GM18498 (cell line): ENCODE data around the gene SLC6A13.
A peak's percentile ranks its signal among the peaks of the same experiment; 100 is the strongest.

Experiments used
- ATAC-seq: cut with Tn5 transposase; IDR thresholded peaks from one replicate; pipeline ENCODE4 v1.9.1; 2021; ENCODE audit warnings: mild to moderate bottlenecking, moderate library complexity; ENCODE audit not compliant: unreplicated experiment

SLC6A13 gene

GRCh38 chr12:234891-235415 is 27.7 kb downstream of the SLC6A13 start:
- no peak for ATAC-seq

DNA sequence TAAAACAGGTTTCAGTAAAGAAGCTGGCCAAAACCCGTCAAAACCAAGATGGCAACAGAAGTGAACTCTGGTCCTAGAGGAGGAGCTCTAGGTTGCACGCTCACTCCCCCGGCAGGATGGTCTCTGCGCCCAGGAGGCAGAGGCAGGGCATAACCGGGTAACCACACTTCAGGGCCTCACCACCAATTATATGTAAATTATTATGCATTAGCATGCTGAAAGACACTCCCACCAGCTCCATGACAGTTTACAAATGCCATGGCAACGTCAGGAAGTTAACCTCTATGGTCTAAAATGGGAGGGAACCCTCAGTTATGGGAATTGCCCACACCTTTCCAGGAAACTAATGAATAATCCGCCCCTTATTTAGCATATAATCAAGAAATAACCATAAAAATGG is 28.6 kb downstream of the SLC6A13 start:
- ATAC-seq, result no peak

DNA sequence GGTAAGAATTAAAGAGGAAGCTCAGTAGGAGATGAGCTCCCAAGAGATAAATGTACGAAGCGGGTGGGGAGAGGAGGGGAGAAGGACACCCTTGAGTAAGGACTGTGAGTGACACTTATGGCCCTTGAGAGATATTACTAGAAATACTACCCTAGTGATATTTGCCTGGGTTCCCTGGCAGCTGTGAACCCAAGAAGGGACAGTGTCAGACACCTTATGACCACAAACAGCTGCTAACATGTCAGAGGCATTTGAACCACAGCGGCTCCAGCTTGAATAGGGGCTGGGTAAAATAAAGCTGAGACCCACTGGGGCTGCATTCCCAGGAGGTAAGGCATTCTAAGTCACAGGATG is 29.0 kb downstream of the SLC6A13 start:
- no peak for ATAC-seq

DNA sequence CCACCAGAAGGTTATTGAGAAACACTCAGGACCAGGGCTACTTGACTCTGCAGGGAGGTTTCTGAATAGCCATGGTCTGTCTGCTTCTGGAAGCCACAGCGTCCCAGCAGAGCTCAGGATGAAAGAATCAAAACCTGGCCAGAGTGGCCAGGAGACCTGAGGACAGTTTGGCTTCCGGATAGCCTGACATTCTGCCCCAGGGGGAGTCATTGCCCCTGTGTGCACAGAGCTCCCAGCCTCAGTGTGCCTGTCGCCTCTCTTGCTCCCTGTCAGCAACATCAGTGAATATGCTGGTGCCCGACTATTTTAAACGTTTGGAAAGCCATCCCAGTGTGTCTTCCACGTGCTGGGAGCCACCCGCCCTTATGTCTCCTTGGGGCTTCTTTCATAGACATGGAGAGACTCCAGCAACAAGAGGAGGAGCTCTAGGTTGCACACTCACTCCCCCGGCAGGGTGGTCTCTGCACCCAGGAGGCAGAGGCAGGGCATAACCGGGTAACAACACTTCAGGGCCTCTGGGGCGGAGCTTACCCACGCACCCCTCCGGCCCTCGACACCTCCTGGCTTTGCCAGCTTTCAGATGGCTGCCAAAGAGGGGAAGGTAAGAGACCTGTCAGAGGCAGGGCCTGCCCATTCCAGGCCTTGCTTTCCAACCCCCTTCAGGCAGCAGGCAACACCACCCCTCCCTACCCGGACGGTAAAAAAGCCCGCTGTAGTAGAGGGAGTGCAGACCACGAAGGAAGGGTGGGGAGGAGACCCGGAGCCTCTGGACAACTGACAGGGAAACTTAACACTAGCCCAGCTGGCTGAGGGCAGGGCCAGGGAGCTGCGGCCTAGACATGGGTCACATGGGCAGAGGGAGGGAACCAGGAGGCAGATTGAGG is 29.7 kb downstream of the SLC6A13 start:
- no peak for ATAC-seq

DNA sequence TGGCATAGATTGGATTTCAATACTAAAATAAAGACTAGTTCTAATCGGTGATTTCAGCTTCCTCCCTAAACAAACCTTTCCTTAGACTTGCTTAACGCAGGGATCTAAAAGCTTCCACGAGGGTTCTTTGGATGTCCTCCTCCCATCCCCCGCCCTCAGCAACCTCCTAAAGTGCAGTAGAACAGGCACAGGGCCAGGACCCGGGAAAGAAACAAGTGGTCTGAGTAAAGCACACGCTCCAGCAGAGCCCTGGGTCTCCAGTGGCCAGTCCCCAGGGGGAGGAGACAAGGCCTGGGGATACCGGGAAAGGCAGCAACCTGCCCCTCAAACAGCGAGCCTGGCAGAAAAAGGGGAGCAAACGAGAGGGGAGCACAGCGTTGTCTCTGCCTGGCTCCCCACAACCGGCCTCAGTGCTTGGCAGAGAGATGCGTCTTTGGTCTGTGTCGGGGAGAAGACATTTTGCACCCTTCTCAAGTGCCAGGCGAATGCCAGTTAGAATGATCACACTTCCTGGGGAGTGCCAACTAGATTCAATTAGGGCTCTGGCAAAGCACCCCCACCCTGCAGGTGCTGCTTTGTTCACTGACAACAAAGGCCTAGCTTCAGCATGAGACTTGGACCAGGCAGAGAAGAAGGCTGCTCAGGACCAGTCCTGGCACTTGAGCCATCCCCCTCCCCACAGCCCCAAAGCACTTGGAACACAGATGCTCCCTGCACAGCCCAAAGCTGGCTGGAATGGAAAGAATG is 31.5 kb downstream of the SLC6A13 start:
- no peak for ATAC-seq

DNA sequence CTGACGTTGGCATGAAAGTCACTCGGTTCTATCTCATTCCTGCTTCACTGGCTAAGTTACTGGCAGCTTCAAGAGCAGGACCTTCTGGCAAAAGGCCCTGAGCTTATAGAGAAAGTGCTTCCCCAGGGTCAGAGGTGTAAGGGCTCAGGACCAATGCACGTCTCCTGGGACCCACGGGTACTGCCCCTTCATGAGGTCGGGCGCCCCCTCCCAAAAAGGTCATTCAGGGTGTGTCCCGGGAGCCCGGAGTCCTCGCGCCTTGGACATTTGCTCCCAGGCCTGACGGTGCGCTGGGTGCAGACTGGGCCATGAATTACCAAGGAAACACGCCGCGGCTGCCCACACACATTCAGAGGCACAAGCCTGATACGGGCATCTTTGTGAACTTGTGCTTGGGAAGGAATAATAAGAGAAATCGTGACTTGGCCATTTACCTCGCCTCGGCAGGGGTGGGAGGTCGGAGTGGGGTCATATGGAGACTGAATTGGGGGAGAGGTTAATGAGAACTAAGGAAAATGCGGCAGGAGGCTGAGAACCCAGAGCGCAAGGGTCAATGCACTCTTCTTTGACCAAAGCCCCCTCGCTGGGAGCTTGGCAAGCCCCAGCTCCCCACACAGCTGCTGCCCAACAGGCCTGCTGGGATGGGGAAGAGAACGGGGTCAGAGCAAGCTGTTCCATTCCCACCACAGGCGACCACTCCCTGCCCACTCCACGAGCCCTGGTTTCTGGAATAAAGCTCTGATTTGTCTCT is 33.0 kb downstream of the SLC6A13 start:
- no peak for ATAC-seq

GRCh38 chr12:228846-229200 is 33.8 kb downstream of the SLC6A13 start:
- no peak for ATAC-seq

DNA sequence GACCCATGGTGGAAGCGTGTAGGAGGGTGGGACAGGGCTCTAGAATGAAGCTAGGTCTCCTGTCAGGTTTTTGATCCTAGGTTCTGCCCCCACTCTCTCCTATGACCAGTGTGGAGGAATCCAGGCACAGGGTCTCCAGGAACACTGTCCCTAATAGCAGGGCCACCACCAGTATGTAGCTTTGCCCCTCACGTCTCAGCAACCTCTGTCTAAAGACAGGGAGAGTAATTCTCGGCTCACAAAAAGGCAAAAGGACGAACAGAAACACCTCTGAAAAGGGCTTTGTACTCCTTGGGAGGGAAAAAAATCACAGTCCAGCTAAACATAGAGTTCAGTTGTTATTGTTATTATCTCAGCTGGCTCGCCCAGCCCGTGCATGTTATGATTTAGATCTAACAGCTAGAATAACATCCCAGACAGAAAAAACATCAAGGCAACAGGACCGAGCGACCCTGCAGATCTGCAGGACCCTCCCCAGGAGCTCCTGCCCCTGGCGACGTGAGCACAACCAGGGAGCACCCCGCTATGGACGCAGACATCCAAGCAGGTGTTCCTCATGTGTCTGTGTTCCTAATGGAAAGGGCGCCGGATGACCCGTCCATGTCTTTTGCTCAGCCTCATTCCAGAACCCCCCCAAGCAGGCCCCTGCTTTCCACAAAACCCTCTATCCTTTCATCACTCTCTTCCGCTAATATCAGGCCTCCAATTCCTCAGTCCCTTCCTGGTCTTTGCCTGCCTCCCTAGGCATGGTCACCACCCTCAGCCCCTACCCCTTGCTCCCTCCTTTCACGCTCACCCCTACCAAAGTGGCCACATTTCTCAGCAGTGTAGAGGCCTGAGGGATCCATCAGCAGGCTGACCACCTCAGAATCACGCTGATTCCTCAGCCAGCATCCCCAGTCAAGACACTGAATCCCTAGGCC is 34.5 kb downstream of the SLC6A13 start:
- ATAC-seq, result no peak

GRCh38 chr12:227286-227915 is 35.2 kb downstream of the SLC6A13 start:
- ATAC-seq, result no peak

GRCh38 chr12:226401-226800 is 36.2 kb downstream of the SLC6A13 start:
- ATAC-seq, result no peak

DNA sequence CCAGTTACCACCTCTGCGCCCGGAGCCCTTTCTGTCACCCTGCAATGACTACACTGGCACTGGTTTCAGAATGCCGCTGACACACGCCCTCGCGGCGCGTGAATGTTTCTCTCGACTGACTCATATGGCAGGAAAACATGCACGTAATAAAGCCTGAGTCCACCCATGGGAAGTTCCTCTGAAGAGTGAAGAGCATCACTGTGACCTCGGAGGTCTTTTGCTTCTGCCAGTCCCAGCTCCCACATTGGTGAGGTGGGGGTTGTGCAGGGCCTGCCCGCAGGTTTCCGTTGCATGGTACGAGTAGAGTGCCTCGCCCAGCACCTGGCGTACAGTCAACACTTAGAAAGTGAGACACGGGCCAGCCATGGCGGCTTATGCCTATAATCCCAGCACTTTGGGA is 37.6 kb downstream of the SLC6A13 start:
- ATAC-seq, result no peak

DNA sequence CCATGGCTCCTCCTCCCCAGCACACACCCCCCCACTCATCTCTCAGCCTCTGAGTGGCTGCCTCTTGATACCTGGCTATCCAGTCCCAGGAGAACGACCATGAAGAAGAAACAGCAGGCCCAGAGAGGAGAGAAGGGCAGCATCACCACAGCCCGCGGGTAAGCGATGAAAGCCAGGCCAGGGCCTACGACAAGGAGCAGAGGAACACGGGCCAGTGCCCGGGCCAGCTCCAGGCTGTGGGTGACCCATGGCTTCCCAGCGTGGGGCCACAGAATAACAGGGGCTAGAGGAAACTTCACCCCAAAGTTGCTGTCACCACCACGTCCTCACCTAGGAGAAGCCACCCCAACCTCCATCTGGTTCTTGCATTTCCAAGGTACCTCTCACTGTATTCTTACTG is 38.3 kb downstream of the SLC6A13 start:
- ATAC-seq, result no peak

DNA sequence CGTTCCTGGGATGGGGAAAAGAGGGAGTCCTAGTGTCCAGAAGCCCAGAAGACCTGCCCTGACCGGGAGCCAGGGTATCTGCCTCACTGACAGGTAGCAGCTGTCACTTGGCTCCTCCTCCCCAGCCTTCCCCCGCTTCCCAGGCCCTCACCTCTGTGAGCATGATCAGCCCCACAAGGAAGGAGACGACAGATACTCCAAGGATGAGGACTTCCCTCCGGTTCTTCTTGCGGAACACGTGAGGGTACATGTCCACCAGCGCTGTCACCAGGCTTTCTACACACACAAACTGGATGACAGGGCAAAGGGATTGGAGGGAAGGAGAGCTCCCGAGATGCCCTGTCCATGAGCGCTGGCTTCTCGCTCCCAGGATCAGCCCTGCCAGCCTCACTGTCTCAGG is 38.8 kb downstream of the SLC6A13 start:
- no peak for ATAC-seq

DNA sequence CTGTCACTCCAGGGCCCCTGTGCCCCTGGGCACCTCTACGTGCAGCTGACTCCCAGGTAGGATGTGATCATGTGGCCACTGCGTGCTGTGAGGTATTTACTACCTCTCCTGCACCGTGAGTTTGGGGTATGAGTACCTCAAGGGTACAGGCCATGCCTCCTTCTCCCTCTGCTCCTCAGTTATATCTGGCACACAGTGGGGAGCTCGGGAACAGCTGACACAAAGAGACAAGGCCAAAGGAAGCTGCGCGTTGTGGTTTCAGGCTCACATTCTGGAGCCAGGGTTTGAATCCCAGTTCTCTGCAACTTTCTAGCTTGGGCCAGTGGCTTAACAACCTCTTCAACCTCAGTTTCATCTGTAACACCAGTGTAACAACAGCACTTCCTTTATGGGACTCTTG is 40.9 kb downstream of the SLC6A13 start:
- no peak for ATAC-seq

- no peak for ATAC-seq
These were observed 41.6 kb downstream of the SLC6A13 start for GRCh38 chr12:220946-221550.

DNA sequence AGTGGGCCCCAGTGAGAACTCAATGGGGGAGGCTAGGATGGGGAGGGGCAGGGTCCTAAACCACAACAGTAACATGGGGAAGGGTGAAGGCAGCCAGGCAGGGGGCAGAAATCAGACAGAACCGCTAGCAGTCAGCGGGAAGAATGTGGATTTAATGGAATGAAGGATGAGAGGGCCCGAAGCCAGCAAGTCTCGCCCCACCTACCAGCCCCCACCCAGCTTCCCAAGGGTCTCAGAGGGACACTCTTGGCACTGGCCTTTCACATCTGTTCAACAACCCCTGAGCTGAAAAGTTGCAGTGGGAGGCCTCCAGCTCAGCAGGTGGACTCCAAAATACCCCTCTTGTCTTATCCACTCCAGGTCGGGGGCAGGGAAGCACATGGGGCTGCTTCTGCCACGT is 42.1 kb downstream of the SLC6A13 start:
- ATAC-seq, result no peak

- peak; percentile 76 for ATAC-seq
These were observed 42.7 kb downstream of the SLC6A13 start for GRCh38 chr12:219891-220352.

DNA sequence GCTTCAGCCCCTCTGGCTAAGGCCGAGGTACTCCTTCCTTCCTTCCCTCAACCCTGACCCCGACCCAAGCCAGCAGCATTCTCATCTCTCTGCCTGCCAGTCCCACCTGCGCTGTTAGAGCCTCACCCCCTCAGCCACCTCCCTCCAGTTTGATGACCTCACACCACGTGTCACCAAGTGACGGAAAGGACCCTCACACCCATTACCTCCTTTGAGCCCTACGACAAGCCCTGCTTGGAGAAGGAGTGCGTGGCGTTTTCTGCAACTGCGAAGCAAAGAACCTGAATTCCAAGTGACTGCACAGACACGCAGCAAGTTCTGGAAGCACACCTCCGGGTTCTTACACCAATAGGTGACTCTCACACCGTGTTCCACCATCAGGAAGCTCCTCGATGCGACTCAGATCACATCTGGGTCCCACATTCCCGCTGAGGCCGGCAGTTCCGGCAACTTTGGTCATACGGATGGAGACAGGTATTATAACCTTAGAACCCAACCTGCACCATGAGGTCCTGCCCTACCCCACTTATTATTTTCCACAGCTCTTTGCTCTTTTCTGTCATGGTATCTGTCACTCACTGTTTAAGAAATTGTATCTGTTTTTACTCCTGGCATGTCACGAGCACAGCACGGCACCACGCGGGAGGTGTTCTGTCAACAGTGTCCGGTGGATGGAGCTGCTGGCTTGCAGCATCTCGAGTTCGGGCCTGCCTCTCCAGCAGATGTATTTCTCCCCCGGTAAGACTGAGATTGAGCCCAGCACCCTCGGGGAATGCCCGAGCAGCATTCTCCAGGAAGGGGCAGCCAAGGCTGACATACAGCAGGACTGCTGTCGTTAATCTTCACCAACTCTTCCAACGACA is 43.7 kb downstream of the SLC6A13 start:
- ATAC-seq, result no peak
